Bone marrow (tissue), 2 donors: ENCODE results near the gene MTHFD1L.

Source experiments
- DNase-seq, 2 donors: peaks; one replicate each; lab custom pipeline; 2025; lab: John Stamatoyannopoulos, UW

MTHFD1L gene

DNA sequence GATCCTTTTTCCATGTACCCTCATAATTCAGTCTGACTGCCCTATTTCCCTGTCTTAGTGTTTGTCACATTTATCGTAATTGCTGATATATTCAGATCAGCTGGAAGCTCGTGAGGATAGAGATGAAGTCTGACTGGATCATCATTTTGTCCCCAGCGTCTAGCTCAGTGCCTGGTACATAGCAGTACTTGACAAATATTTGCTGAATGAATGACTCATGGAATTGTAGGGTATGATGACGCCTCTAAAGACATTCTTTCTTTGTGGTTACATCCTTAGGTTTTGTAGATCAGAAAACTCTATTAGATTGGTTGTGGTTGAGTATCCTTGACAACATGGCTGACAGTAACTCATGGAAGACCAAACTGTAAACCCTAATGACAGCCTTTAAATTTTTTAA is 68.9 kb downstream of the MTHFD1L start:
- no peak for DNase-seq

DNA sequence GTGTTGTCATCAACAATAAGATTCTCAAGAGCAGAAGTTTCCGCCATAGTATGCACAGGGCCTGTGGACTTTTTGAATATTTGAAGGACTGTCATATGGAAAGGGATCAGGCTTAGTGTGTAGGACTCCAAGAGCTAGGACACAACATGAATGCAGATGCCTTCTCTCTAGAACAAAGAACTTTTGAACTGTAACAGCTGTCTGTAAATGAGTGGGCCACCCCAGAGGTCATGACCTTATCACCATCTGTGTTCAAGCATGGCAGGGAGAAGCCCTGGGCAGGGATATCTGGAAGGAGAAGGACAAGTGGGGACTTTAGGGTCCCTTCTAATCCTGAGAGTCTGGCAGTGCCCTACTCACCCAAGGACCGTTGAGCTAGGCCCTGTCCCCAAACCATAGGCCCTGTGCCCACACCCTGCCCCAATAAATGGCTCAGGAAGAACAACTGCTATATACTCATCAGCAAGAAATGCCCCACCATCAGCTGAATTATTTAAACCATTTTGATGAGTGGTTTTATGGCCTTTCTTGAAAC is 70.6 kb downstream of the MTHFD1L start:
- no peak for DNase-seq

DNA sequence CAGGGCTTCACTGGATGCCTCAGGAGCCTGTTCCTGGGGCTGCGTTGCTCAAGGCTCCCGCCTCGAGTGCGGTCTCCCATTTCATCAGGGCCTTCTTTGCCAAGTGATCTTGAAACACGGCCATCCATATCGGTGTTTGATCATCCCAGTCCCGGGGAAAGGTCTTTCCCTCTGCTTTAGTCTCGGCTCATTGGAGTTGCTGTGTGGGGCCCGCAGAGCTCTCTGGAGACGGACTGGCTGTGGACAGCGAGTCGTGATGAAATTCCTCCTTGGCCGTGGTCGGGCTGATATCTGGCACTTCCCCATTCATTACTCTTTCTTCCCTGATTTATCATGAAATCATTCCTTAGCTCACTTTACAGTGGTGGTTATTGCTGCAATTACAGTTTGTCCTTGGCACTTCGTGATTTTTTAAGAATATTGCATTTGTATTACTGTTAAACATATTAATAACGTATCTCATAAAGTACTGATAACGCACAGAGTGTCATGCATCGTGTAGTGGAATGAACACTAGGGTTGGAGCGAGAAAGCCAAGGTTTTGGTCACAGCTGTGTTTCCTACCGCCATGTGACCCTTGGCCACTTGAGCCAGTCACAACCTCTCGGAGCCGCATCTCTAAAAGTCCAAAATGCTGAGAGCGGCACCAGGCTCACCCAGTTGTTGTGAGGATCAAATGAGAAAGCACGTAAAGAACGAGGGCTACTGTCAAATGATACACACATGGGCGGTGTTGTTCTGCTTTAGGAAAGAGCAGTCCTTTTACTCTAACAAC is 71.8 kb downstream of the MTHFD1L start:
- no peak for DNase-seq

DNA sequence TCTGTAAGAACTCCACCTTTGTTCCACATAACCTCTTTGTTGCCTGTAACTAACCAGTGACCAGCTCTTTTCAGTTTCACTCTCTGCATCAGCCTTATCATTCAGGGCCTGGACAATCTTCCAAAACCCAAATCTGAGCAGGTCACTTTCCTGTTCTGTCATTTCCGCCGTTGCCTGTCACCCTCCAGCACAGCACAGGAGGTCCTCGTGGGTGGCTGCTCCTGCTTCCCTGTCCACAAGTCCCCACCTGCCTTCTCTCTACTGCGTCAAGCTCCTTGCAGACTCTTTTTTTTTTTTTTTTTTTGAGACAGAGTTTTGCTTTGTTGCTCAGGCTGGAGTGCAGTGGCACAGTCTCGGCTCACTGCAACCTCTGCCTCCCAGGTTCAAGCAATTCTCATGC is 73.9 kb downstream of the MTHFD1L start:
- DNase-seq, result no peak

DNA sequence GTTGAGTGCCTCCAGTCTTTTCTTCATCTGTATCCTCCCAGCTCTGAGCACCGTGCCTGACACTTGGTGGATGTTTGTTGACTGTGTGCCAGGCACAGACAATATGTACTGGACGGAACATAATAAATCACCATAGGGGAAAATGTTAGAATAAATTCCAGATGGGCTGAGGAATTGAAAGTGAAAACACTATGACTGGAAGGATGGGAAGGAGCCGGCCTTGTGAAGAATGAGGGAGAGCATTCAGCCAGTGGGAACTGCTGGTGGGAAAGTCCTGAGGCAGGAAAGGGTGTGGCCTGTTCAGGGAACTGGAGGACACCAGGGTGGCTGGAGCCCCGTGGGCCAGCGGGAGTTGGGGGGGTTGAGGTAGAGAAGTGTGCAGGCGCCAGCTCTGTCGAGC is 75.4 kb downstream of the MTHFD1L start:
- no peak for DNase-seq

DNA sequence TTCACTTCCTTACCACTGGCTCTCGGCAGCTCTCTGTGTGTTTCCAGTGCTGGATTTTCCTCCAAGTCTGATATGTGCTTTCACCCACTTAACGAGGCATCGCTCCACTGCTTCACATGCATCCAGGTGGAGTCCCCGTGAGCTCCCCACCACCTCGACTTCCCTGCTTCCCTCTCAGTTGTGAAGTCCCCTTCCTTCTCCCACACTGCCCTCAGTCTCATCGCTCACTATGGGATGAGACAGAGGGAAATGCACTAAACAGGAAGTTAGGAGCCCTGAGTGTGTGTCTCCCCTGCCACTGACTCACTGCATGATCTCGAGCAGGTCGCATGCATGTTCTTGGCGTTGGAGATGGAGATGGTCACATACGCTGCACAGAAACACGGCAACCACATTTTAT is 84.0 kb downstream of the MTHFD1L start:
- no peak for DNase-seq

DNA sequence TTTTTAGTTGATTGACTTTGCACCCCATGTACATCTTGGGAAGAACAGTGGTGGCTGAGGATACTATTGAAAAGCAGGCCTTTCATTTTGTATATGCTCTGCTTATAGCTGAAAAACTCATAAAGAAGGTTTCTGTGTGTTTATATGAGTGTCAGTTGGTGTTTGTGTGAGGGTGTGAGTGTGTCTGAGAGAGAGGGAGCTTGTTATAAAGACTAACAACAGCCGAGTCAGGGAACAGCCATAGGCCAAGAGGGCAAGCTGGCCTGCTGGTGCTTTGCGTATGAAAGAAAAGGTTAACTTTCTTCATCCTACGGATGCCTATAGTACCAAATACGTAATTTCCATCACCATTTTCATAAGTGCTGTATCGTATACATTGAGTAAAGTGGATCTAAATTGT is 88.3 kb downstream of the MTHFD1L start:
- no peak for DNase-seq

DNA sequence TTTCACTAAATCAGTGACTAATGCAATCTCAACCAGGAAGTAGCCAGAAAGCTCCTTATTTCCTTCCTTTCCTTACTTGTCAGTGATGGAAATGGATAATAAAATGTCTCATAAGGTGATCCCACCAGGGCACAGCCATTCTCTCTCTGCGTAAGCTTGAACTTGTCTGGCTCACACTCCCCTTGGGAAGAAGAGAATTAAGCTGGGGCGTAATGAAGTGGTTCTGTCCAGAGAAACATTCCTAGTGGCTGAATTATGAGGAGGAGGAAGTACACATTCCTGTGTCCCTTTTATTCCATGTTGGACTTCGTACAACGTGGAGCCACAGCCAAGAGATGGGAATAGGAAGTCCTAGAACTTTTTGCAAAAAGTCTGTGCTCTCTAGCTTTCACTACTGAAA is 93.7 kb downstream of the MTHFD1L start:
- DNase-seq, result no peak

DNA sequence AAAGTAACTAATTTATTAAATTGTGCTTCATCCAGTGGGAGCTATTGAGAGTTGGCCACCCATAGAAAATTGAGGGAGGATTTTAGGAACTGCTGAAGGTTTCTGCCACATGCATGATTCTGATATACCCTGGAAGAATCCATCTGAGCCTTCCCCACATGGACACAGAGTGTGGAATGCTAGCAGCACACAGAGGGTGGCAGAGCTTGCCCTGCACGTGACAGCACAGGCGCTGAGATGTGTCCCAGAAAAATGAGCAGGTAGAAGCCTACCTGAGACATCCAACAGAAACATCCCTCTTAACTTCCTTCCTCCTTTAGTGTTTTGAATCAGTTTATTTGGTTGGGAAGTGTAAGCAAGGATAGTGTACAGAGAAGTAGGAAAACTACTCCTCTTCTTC is 96.9 kb downstream of the MTHFD1L start:
- no peak for DNase-seq

DNA sequence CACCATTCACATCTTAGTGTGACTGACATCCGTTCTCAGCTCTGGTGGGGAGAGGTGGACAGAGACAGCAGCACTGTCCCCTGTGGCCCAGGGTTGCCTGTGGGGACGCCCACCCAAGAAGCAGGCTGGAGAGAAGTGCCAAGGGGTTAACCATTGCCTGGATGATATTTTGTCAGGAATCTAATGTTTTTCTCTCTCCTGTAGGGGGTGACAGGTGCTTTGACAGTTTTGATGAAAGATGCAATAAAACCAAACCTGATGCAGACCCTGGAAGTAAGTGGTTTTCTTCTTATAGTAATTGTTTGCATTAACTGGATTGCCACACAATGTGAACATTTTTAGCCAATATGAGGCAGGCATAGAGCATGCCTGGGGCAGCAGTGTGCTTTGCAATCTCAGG is 99.3 kb downstream of the MTHFD1L start:
- DNase-seq, result no peak

DNA sequence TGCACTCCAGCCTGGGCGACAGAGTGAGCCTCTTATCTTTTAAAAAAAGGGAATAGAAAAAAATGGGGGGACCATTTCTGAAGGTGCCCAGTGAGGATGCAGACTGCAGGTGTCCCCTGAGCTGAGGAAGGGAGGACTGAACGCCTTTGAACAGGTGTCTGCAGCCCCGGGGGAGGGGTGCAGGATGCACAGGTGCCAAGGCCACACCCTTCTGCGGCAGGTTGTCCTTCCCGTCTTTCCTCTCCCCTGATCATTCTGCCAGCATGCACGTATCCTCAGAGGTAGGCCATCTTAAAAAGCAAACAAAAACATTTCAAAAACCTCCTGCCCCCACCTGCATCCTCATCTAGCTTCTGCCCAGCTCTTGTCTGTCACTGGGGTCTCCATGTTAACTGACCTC is 101.3 kb downstream of the MTHFD1L start:
- no peak for DNase-seq

DNA sequence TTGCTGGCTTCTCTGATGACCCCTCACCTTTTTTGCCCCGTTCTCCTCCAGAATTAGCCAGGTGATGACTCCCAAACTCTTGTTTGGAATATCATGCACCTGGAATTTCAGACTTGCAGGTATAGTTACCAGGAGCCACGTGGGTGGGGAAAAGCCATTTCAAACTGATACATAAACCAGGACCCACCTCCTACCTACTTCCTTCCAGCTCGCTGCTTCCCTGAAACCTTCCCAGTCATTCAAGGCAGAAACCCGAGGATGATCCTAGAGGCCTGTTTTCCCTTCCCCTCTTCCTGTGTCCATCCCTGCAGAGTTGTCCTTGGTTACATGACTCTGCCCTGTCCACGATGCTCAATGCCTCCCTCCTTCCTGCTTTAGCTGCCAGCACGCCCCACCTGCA is 101.9 kb downstream of the MTHFD1L start:
- DNase-seq, result no peak

DNA sequence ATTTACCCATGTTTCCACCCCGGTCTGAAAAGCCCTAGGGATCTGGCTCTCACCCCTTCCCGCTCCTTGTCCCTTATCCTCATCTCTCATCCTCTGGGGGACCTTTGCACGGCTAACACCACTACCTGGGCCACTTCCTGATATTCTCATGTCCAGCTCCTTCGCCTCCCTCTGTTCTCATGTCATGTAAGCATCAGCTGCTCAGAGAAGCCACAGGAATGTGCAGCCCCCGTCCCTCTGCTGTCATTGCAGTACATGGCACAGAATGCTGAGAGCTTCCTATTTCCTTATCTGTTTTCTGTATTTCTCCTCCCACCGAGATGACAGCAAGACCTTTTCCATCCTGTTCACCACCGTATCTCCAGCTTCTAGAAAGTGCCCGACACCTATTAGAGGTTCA is 102.4 kb downstream of the MTHFD1L start:
- DNase-seq, result no peak

DNA sequence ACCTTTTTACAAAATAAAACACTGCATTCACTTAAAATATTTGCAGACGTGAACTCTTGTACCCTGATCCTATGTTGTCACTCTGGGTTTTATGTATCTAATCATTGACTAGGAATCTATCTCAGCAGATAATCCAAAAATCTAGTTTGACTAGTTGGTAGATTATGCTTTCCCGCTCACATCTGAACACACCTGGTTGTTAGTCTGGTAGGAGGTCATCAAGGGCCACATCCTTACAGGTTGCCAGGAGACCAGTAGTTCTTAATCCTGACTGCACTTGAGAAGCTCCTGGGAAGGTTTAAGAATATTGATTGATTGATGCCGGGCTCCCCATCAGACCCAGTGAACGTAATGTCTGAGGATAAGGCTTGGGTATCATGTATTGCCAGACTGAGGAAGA is 104.4 kb downstream of the MTHFD1L start:
- no peak for DNase-seq

DNA sequence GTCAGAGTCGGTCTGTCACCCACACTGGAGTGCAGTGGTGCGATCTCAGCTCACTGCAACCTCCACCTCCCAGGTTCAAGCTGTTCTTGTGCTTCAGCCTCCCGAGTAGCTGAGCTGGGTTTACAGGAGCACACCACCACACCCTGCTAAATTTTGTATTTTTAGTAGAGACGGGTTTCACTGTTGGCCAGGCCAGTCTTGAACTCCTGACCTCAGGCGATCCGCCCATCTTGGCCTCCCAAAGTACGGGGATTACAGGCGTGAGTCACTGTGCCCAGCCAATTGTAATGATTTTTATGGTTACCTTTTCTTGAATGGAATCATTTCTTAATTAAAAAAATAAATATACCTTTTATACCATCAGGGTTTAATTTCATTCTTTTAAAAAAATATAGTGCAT is 105.7 kb downstream of the MTHFD1L start:
- no peak for DNase-seq

DNA sequence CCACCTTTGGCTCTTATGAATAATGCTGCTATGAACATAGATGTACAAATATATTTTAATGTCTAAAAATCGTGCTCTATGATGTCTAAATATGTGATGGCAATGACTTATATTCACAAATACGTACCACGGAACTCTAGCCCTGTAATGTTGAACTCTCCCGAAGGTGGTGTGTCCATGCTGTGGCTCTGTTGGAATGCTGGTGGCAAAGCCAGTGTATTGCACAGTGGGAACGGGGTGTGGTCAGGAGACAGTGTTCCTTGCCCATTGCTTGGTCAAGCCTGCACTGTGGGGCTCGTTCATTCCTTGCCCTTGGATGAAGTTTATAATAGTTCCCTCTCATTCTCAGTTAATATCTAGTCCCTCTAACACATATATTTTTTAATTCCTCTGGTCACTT is 109.6 kb downstream of the MTHFD1L start:
- no peak for DNase-seq

DNA sequence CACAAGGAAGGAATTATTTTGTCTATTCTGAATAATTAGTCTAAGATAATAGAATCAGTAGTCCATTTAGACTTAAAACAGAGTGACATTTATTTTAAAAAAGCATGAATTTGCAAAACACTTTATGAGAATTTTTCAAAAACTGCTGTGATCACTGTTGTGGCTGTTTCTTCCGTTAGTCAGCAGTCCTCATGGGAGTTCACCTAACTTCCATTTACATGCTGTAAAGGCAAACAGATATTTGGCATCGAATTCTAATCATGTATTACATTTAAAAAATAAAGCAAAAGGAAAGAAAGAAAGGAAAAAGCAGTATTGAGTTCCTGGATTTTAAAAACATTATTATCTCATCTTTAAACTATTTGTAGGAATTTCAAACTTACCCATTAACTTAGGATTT is 111.8 kb downstream of the MTHFD1L start:
- DNase-seq, result no peak

DNA sequence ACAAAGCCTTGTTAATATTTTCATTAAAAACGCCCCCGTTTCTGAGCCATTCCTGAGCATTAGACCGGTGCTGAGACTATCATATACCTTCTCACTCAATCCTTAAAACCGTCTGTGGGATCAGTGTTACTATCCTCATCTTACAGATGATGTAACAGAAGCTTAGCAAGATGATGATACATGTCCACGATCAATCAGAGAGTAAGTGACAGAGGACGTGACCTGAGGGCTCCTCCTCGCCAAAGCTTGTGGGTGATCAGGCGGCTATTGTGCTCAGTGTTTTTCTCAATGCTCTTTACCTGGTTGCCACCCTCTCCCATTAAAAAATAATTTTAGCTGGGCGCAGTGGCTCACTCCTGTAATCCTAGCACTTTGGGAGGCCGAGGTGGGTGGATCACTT is 113.1 kb downstream of the MTHFD1L start:
- DNase-seq, result no peak

DNA sequence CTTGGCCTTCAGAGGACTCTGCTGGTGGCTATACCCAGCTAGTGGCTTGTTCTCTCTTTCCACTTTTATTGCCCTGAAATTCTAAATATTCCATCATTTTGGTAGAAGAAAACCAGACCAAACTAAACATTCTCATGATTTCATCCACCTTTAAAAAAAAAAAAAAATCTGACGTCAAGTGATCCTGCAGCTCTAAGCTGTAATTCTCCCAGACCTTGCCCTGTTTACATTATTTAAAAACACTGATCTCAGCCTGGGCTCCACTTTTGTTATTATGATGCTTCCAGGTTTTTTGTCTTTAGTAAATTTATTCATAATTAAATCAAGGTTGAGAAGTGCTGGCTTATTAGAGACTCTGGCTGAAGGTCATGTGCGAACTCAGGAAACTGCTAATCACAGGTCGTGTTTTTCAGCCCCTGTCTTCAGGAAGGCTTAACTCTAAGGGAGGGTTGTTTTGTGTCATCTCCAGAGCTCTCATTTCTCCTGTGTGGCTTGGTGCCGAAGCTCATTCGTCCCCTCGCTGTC is 114.4 kb downstream of the MTHFD1L start:
- DNase-seq, result no peak

DNA sequence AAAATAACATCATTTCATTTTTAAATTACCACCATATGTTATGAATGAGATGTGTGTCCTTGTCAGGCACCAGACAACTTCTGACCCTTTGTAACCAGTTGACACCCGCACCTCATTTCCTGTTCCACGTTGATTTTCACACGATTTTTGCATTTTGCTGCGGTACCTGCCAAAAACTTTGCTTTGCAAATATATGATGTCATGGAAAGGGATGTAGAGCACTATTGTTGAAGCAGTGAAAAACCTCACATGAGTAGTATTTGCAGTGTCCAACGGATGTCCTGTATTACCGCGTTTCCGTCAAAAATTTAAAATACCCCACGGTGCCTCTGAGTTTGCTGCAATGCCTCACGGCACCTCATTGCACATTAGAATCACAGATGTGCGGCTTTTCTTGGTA is 115.6 kb downstream of the MTHFD1L start:
- no peak for DNase-seq

DNA sequence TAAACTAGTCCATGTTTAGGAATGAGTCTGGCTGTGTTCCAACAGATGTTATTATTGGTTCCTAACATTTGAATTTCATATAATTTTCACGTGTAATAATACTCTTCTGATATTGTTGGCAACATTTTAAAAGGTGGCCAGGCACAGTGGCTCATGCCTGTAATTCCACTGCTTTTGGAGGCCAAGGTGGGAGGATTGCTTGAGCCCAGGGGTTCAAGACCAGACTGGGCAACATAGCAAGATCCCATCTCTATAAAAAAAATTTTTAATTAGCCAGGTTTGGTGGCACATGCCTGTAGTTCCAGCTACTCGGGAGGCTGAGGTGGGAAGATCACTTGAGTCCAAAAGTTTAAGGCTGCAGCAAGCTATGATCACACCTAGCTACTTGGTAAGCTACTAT is 116.2 kb downstream of the MTHFD1L start:
- DNase-seq, result no peak

DNA sequence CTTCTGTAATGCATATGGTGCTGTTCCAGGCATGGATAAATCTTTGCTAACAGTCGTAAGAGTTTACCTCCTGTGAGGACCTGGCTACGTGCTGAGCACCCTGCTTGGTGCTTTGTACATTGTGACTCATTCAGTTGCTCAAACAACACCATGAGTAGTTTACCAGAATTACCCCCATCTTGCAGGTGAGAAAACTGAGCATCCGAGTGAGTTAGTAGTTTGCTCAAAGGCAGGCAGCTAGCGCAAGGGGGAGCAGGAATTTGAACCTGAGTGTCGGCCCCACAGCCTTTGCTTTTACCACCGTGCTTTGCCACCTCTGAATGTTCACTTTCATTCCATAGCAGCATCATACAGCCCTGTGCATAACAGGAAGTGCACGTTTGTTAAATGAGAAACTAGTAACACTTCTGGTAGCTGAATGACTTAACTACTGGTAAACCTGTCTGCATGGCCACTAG is 121.9 kb downstream of the MTHFD1L start:
- no peak for DNase-seq

DNA sequence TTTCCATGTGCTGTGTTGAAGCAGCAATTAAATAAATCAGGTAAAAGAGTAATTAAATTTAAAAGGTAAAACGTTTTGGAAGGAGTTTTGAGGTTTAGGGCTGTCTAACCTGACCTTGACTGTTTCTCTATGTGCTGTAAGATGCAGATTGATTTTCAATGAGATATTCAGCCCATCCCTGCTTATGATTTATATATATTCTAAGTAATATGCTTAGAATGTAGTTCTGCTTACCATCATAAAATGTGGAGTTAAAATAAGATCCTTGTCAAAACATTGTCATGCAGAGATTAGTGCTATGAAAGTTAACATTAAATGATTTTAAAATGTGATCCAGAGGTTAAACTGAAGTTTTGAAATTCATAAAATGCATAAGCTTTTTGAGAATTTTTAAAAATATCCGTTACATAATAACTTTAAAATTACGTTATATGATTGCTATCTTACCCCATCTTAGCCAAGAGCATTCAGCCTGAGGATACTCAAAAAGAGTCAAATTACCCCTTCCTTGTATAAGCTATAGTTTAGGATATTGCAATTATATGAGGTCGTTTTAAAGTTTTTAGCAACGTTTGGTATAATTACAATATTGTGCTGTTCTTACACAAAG is 122.5 kb downstream of the MTHFD1L start:
- DNase-seq, result no peak
